HG03439 (cell line): Measurements from ENCODE around the gene OLFM4.

Source experiments
- ATAC-seq: cut with Tn5 transposase; IDR thresholded peaks from one replicate; pipeline ENCODE4 v1.9.1; 2021; ENCODE audit warnings: mild to moderate bottlenecking, moderate library complexity; ENCODE audit not compliant: unreplicated experiment

The OLFM4 gene

DNA sequence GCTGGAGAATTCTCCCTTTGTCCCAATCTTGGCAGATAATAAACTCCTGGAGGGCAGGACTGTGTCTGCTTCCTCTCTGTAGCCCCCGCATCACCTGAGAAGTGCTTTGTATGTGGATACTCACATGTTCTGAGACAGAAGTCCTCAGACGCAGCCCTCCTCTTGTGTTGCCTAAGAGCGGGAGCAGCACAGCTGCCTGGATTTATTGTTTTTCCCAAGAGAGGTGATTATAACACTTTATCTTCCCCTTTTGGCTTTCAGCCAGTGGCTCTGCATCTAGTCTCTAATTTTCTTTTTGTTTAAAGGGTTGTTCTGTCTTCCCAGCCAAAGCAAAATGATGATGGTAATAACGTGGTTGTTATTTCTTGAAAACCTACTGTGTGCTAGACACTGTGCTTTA, 36.1 kb downstream of the OLFM4 start:
- ATAC-seq, result no peak

DNA sequence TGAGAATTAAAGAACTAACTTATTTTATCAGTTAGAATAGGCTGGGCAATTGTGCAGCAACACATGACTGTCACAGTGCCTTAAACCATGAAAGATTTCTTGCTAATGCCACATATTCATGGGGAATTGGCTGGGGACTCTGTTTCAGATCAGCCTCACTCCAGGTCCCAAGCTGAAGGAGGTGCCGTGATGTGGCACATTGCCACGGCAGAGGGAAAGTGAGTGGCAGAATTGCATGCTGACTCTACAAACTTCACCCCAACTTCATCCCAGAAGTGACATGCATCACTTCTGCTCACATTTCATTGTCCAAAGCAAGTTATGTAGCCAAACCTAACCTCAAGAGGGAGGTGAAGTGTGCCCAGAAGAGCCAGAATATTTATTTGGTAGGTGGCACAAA, 37.8 kb downstream of the OLFM4 start:
- ATAC-seq, result no peak

DNA sequence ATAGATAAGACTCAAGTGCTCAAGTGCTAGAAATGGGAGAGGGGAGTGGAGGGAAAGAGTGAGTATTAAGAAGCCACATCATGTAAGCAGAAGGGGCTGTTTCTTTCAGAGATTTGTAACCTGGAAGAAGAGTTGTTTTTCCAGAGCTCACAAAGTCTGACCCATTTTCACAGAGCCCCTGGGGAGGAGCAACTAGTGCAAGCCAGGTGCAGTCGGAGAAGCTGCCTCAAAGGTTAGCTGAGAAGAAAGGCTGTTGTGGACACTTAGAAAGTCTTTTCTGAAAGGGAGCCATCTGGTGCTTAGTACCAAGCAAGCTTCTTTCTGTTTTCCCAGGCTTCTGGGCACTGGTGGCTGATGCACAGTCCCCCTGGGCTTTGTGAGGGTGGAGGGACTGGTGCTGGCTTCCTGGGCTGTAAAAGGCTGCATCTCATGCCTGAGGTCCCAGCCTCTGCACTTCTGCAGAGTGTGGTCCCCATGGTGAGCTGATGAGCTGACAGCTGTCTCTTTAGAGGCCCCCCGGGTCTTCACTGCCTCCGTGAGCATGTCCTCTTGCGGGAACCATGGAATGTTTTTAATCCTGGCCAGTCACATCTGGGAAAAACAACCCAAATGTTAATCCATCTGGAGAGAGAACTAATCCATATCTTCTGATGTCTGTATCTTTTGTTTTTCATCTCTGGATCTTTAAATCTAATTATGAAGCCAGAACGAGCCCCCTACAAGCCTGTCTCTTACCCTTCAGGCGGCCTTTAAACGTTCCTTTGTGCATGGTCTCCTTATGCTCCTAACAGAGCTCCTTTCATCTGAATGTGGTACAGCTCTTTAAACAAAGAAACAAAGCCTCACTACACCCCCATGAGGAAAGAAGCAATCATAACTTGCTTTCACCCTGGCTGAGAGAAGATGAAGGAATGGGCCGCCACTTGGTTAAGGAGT, 40.2 kb downstream of the OLFM4 start:
- no peak for ATAC-seq

DNA sequence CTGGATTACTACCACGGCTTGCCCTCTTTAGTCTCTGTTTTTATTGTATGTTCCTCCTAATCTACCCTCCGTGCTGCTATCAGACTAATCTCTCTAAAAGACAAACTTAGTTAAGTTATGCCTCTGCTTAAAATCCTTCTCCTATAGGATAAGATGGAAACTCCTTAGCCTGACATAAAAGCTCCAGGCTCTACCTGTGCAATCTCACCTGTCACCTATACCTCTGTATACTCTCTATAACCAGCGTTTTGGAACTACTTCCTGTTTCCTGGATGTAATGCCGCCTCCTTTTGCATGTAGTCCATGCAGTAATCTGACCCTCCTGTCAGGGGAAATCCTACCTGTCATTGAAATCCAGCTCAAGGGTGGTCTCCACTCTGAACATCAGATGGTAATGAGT, 41.2 kb downstream of the OLFM4 start:
- ATAC-seq, result no peak

DNA sequence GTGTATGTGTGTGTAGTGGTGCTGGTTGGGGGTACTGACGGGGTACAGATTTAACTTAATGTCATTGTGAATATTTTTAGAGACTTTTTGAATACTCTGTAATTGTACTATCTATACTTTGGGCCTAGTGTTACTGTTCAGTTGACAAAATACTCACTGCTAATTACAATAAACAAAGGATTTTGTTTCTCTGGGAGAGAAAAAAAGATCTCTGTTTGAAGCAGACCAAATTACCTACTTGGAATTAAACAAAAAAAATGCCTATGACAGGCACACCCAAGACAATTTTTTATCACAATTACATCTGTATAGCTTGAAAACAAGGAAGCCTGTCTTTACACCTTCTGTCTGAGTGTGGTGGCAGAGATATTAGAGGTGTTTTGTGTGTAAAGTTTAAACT, 45.1 kb downstream of the OLFM4 start:
- no peak for ATAC-seq

DNA sequence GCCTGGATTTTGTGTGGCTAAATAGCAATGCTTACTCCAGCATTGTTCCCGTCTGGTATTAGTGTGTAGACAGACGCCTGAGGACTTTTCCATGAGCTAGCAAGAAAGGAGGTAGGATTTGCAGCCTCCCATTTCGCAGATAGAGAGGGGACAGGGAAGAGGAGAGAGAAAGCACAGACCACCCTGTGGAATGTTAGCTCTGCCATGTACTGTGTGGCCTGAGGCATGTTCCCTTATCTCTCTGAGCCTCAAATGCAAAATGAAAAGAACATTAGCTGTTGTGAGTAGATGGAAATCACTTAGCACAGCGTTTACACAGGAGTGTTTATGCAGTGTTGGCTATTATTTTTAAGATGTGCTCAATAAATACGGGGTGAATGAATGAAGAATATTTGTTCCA, 45.5 kb downstream of the OLFM4 start:
- ATAC-seq, result no peak

DNA sequence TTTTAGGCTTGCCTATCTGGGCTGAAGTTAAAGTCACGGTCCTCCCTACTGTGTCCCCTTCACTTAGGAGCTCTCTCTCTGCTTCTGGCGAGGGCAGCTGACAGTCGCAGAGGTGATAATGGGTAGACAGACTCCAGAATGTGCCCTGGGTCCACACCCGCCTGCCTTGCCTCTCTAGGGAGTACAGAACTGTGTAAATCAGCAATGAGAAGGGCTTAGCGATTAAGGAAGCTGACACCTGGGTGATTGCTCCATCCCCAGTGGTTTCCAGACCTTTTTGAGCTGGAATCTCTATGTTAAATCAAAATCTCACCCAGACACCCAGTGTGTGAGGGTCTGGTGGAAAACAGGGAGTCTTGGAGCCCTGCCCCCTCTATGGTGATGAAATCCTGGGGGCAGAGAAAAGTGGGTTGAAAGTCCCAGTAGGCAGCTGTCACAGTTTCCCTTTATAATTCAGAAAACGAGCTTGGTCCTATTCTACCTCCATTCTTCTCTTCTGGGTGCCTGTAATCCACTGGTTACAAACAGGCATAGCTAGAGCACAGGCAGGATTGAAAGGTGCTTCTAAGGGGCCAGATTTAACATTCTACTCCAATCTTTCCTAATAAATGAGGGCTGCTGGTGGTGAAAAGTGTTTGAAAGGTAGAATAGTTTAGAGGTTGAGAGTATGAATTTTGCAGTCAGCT, 46.9 kb downstream of the OLFM4 start:
- no peak for ATAC-seq

DNA sequence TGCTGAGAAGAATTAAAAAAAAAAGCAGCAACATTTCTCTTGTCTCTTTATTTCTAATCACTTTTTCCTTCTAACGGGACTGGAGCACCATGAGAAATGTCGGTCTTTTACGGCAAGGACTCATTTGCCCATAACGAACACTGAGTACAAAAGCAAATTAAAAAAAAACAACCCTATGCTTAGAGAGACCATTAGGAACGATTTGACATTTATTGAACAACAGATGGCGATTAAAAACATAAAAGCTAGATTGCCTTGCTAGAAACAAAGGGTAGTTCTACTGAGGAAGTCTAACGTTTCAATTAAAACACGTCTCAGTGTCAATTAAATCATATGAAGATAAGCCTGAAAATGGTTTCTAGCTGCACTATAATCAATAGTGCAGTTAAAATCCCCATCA, 51.1 kb downstream of the OLFM4 start:
- no peak for ATAC-seq

DNA sequence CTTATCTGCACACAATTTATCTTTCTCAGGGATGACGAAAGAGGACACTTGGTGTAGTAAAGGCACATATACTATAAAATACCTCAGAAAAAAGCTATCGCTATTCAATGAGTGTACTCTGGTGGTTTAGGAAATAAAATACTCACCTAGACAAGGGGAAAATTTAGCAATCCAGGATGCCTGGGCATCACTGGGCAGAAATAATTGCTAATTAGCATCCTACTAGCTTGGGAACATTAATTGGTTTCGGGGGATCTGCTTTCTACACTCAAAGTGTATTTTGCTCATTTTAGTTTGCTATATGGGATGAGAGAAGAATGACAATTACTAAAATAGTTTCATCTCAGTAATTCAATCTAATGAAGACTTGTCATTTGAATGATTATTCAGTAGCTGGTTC, 60.3 kb downstream of the OLFM4 start:
- no peak for ATAC-seq

DNA sequence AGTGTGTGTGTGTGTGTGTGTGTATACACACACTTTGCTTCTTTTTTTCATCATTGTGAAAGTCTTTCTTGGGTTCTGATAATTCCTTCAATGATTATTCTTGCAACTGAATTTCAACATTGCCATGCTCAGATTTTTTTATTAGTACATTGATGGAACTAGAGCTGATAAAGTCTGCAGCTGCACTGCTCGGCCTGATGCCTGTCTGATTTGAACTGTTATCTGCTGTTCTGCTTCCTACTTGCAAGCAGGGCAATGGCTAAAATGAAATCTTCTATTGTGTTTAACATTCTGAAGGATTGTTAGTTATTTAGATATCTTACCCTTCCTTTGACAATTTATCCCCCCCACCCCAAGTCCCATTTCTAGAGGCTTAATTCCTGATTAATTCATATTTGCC, 61.3 kb downstream of the OLFM4 start:
- ATAC-seq, result no peak

DNA sequence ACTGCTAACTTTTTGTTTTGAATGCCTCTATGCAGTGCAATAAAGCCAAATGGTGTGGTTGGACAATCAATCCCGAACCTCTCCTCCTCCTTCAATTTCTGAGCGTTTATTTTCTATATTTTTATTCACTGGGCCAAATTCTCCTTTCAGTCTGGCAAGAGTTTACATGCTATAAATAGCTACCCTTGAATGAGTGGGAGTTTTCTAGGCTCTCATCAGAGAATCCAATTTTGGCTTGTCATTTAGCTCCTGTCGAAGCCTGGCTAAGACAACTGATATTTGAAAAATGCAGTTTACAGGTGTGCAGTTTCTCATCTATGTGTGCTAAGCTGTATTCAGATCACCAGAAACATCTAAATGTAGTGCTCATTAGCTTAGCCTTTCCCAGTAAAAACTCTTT, 61.8 kb downstream of the OLFM4 start:
- ATAC-seq, result no peak

DNA sequence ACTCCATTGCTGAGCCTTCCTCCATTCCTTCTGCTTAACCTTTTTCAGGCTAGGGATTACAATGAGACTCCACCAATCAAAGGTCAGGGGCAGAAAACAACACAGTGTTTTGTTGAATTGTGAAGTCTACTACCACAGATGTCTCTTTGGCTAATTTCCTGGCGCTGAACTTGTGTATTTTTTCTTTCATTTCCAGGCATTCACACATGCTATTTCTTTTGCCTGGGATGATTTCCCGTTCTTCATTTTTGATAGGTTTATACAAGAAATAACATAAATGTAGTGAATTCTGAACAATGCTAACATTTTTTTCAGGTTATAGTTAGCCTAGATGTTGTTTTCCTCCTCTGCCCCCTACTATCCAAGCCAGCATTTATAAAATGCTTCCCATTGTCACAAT, 64.3 kb downstream of the OLFM4 start:
- ATAC-seq, result no peak

DNA sequence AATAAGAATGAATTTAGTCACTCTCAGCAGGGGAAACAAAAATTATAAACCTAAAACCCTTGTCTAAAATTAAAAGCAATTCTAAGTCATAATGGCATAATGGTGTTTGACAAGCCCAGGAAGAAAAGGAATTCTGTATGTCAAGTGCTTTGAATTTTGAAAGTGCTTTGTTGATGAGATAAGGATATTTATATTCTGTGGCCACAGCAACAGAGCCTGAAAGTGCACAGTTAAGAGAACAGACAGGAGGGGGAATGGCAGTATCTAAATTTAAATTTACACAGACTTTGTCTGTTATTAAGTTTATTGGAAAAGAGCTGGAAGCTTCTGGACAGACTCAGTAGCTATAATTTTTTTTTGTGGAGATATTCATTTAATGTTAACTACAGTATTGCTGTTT, 69.8 kb downstream of the OLFM4 start:
- ATAC-seq, result no peak

DNA sequence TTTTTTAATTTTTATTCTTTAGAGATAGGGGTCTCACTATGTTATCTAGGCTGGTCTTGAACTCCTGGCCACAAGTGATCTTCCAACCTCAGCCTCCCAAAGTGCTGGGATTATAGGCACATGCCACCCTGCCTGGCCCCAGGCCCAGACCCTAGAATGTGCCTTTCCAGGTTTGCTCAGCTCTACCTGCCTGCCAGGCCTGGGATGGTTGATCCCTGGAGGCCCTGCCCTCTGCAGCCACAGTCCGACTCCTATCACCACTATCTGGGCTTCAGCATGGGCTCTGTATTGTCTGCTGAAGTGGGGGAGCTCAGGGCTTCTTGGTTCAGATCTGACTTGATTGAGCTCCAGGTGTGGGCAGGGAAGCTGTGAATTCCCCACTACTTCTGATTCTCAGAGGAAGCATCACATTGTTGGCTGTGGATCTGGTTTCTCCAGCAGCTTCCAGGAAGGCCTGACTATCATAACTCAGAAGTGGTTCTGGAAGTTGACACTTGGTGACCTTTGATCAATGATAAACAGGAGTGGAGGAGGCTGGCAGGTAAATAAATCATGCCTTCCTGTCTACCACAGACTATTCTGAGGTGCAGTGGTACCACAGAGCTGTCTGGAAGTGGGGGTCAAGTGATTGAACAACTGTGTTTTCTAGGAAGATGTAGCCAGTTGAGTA, 71.9 kb downstream of the OLFM4 start:
- no peak for ATAC-seq
